AG04450 (cell line): ENCODE measurements around the gene LEMD2. TPM values are rescaled to one million over a fixed set of nuclear protein-coding genes. Genes with fewer than 3 reads are reported as not detected.

Source experiments
- CTCF ChIA-PET: fragments of 300-600, 350-600 bp; formaldehyde crosslinking; extraction: SDS; loops from one replicate; lab custom pipeline; 2022; ENCODE audit warnings: antibody characterized with exemption, inconsistent platforms; lab: Charles Lee
- POLR2A ChIA-PET: fragments of 350-600 bp; formaldehyde crosslinking; extraction: SDS; loops from one replicate; lab custom pipeline; 2021; ENCODE audit warnings: antibody characterized with exemption, inconsistent platforms; lab: Yijun Ruan, JAX
- DNase-seq: peaks from one replicate; pipeline ENCODE4 v3.0.0-alpha.2; 2011; ENCODE audit warnings: low read depth, low spot score
- H3K27ac ChIP-seq: one replicate; pipeline ENCODE4 v1.5.1; 2012; ENCODE audit warnings: low read depth, low read length, control low read depth
- H3K27me3 ChIP-seq: one replicate; pipeline ENCODE4 v1.6.0; 2012; ENCODE audit warnings: low read length; ENCODE audit not compliant: control insufficient read depth, insufficient read depth
- H3K4me3 ChIP-seq: 2 replicates; pipeline ENCODE4 v1.5.1; 2011; ENCODE audit warnings: mild to moderate bottlenecking, low read depth, low read length, control low read depth
- H3K9me3 ChIP-seq: 2 replicates; pipeline ENCODE4 v1.5.1; 2012; ENCODE audit warnings: low read length; ENCODE audit not compliant: control insufficient read depth, insufficient read depth
- CTCF ChIP-seq: IDR thresholded peaks from 2 replicates; pipeline ENCODE4 v1.5.1; 2011; ENCODE audit warnings: low read depth, low read length, control low read depth, inconsistent platforms
- polyA plus RNA-seq: library from polyadenylated mRNA; depleted of rRNA; stranded (reverse); fragments of >200 nt; gene quantifications from 2 replicates; pipeline ENCODE4 v1.2.3, GENCODE V29; 2011

Gene LEMD2
- polyA plus RNA-seq, 1 experiment, result 47.4 TPM

- CTCF ChIA-PET, result interaction anchor here (0.9 to 5.2 kb wide), 2 partner anchors 25 to 280 kb away, joined by 3 to 57 read pairs; no protein-coding TSS in a partner anchor
- POLR2A ChIA-PET, result no interaction called here
- no peak for DNase-seq
- Histone ChIP-seq H3K27ac (no peak overlapping the region), H3K27me3 (peaks cover 15% of the 10 kb centered on the region), H3K4me3 (no peak overlapping the region), H3K9me3 (no peaks in the 10 kb centered on the region)
- TF ChIP-seq CTCF, result no peak
Observed at GRCh38 chr6:33747823-33748222, 41.1 kb downstream of the LEMD2 start.

GRCh38 chr6:33746651-33747100 lies 42.3 kb downstream of the LEMD2 start, which contains the start of gene IP6K3:
Gene IP6K3 (minus strand): TSS chr6:33746905. CDS start chr6:33735476, 11,429 bp downstream.
- H3K4me3 ChIP-seq, result peak within 1 kb of the TSS; percentile 38
- POLR2A ChIA-PET, result interaction anchor here (0.7 to 1.8 kb wide), 5 partner anchors 11 to 35 kb away, joined by 3 to 9 read pairs (median 4); partner anchors contain the start of gene UQCC2
- CTCF ChIA-PET, result interaction anchor here (0.9 to 5.2 kb wide), 12 partner anchors 9 to 408 kb away, joined by 3 to 57 read pairs (median 8); partner anchors contain the start of gene UQCC2

GRCh38 chr6:33746036-33746600 lies 42.8 kb downstream of the LEMD2 start:
- DNase-seq, result no peak
- ChIA-PET POLR2A (interaction anchor here (0.7 to 1.8 kb wide), 5 partner anchors 12 to 34 kb away, joined by 3 to 9 read pairs (median 4); partner anchors contain the start of gene UQCC2), CTCF (interaction anchor here (0.8 to 5.2 kb wide), 14 partner anchors 8 to 409 kb away, joined by 3 to 62 read pairs (median 10); partner anchors contain the start of gene UQCC2)
- TF ChIP-seq CTCF, result peak; percentile 13; the same call in 1 of the 2 replicates
- Histone ChIP-seq H3K27me3 (peaks cover 22% of the 10 kb centered on the region), H3K27ac (peak overlapping the region; percentile 61), H3K9me3 (no peaks in the 10 kb centered on the region), H3K4me3 (peak overlapping the region; percentile 38)

More at GRCh38 chr6:33746651-33747100, 42.3 kb downstream of the LEMD2 start, which contains the start of gene IP6K3:
- TF ChIP-seq CTCF, result no peak
- no peaks in the 10 kb centered on the region for H3K9me3 ChIP-seq
- H3K27me3 ChIP-seq, result peaks cover 22% of the 10 kb centered on the region
- peak within 1 kb of the TSS; percentile 61 for H3K27ac ChIP-seq
- no peak for DNase-seq

- DNase-seq, result no peak
- Histone ChIP-seq H3K27me3 (peaks cover 22% of the 10 kb centered on the region), H3K9me3 (no peaks in the 10 kb centered on the region), H3K4me3 (no peak overlapping the region), H3K27ac (peak overlapping the region; percentile 61)
- TF ChIP-seq CTCF, result no peak
- ChIA-PET POLR2A (interaction anchor here (1.1 to 1.8 kb wide), 4 partner anchors 12 to 34 kb away, joined by 3 to 9 read pairs (median 4); partner anchors contain the start of gene UQCC2), CTCF (interaction anchor here (0.8 to 5.2 kb wide), 14 partner anchors 8 to 409 kb away, joined by 3 to 62 read pairs (median 10); partner anchors contain the start of gene UQCC2)
Observed at GRCh38 chr6:33745548-33745947, 43.4 kb downstream of the LEMD2 start.
